Left lobe of liver (tissue), 2 donors: ENCODE measurements around the gene MESP2. TPM values are rescaled to one million over a fixed set of nuclear protein-coding genes. Genes with fewer than 3 reads are reported as not detected.

Experiments
- ATAC-seq: fragments of 200-7000 bp; cut with Tn5 transposase; one replicate; pipeline ENCODE4 v1.9.1; 2020; ENCODE audit warnings: mild to moderate bottlenecking, moderate library complexity
- DNase-seq: peaks from one replicate; pipeline ENCODE4 v3.0.0-alpha.2; 2020; ENCODE audit warnings: low spot score
- total RNA-seq: library from RNA; stranded (reverse); gene quantifications from one replicate; pipeline ENCODE4 v1.2.1, GENCODE V29; 2021
- donor health status: DM: no; HTN: no; CAD: no; lungs with moderate emphysema.
- donor health status: DM: no; HTN: yes; CAD: no.

MESP2 gene
- total RNA-seq, 1 donor from 2014 or later = 0.15 TPM

DNA sequence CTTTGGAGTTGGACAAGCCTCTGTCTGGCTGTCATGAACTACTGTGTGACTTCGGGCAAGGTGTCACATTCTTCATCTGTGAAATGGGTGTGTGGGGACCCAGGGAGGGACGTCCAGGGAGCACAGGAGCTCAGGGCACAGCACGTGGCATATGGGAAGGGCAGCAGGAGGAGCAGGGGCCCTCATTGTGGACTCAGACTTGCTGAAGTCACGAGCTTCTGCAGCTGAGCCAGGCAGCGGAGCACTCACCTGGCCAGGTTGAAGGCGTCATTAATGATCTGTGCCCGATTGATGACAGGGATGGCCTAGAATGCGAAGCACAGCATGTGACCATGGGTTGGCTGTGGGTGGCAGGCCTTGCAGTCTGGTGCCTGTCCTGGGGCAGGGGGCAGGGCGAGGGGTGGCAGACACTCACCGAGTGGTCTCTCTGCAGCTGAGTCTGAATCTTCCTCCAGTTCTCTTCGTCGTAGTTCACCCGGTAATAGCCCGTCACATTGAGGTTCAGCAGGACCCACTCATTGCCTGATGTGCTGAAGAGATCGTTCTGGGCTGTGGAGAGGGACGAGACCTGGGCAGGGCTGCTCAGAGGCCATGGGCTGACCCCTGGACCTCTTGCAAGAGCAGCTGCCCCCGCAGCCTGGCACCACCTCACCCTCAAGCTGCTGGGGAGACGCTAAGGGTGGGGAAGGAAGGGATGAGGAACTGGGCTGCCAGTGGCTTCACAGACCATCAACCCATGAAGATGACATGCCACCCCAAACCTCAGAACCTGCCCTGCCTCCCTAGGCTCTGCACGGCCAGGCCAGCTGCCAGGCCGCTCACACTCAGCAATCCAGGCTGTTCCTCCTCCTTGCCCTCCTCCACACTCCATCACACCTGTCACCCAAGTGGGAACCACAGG is 23.1 kb downstream of the MESP2 start:
- ATAC-seq (no peak), DNase-seq (no peak)

GRCh38 chr15:89799918-89800498 is 23.9 kb downstream of the MESP2 start:
- no peak for DNase-seq
- no peak for ATAC-seq

- no peak for ATAC-seq
These were observed 25.5 kb downstream of the MESP2 start for GRCh38 chr15:89801471-89802195.

GRCh38 chr15:89802231-89802928 is 26.2 kb downstream of the MESP2 start:
- DNase-seq (no peak), ATAC-seq (no peak)

More at GRCh38 chr15:89801471-89802195, 25.5 kb downstream of the MESP2 start:
- no peak for DNase-seq

DNA sequence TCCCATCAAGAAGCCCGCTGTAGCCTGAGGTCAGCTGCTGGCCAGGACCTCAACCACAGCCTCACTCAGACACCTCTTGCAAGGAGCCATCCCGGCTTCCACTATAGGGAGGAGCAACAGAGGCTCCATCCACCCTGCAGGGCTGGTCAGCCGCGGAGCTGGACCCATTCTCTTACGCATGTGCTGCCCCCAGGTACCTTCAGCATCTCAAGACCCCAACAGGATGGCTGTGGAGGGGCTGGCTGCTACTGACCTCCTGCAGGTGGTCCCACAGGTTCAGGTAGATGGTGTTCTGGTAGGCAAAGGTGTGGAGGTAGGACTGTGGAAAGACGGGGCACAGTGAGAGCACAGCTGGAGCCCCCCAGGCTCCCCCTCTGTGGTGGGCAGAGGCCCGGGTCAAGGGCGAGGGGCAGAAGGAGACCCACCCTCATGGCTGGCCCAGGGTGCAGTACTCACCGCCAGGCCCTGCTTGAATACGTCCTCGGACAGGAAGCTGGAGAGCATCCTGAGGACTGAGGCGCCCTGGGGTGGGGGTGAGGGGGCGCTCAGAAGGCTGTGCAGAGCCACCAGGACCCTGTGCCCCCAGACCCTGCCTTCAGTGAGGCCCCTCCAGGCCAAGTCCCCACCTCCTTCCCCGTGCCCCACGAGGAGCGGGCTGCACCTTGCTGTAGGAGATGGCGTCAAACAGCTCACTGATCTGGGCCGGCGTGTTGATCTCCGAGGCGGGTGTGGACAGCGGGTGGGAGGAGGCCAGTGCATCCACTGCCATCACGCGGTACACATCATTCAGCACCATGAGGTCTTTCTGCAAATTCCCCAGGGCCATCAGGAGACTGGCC is 27.1 kb downstream of the MESP2 start:
- ATAC-seq (no peak), DNase-seq (no peak)

GRCh38 chr15:89803941-89804800 is 28.0 kb downstream of the MESP2 start:
- peak; percentile 98 for DNase-seq
- peak; percentile 60 for ATAC-seq

- DNase-seq = no peak
- peak; percentile 6 for ATAC-seq
These were observed 29.4 kb downstream of the MESP2 start for GRCh38 chr15:89805241-89806209.

- ATAC-seq (no peak), DNase-seq (no peak)
These were observed 30.1 kb downstream of the MESP2 start for GRCh38 chr15:89806210-89806558.

- DNase-seq (peak; percentile 97), ATAC-seq (peak; percentile 75)
These were observed 30.7 kb downstream of the MESP2 start for GRCh38 chr15:89806559-89807550.

GRCh38 chr15:89807689-89808088 is 31.6 kb downstream of the MESP2 start:
- DNase-seq (no peak), ATAC-seq (no peak)

DNA sequence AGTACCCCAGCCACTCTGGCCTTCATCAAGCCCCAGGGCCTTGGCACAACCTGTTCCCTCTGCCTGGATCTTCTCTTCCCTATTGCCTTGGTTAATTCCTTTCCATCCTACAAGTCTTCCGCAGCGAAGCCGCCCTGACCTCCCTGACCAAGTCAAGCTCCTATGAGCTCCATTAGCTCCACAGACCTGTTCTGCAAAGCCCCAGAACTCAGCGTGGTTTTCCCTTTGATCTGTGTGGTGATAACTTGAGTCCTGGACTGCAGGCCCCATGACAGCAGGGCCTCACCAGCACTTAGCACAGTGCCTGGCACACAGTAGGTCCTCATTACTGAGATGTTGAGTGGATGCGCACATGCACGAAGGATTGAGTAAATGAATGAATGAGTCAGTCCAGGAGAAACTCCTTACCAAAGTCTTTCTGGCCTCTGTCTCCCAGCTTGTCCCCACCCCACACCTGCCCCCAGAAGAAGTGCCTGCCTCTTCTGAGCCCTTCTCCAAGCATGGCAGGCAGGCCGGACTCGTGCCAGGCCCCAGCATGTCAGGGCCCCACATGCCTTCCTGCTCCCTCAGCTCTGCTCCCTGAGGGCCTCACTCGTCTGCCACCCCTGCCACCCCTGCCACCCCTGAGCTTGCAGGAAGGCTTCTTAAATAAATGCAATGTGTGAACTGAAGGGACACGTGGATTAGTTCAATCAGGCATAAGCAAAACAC is 32.2 kb downstream of the MESP2 start:
- DNase-seq = no peak
- no peak for ATAC-seq

- ATAC-seq = no peak
- no peak for DNase-seq
These were observed 33.1 kb downstream of the MESP2 start for GRCh38 chr15:89809093-89809786.

GRCh38 chr15:89809787-89810148 is 33.6 kb downstream of the MESP2 start:
- ATAC-seq (no peak), DNase-seq (no peak)

DNA sequence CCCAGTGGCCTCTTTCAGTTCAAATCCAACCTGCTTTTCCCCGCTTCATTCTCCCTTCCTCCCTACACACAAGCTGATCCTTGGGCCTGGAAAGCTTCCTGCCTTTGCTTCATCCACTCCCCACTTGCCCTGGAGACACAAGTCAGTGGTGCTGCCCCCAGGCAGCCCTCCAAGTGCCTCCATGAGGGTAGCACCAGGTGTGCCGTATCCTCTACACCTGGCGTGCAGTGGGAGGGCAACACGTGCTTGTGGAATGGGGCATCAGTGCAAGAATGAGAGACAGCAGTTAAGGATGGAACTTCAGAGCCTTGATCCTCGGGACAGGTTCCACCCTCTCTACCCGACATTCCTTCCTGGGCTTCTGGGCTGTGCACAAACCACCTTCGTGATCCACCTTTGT is 34.7 kb downstream of the MESP2 start:
- ATAC-seq (no peak), DNase-seq (no peak)

DNA sequence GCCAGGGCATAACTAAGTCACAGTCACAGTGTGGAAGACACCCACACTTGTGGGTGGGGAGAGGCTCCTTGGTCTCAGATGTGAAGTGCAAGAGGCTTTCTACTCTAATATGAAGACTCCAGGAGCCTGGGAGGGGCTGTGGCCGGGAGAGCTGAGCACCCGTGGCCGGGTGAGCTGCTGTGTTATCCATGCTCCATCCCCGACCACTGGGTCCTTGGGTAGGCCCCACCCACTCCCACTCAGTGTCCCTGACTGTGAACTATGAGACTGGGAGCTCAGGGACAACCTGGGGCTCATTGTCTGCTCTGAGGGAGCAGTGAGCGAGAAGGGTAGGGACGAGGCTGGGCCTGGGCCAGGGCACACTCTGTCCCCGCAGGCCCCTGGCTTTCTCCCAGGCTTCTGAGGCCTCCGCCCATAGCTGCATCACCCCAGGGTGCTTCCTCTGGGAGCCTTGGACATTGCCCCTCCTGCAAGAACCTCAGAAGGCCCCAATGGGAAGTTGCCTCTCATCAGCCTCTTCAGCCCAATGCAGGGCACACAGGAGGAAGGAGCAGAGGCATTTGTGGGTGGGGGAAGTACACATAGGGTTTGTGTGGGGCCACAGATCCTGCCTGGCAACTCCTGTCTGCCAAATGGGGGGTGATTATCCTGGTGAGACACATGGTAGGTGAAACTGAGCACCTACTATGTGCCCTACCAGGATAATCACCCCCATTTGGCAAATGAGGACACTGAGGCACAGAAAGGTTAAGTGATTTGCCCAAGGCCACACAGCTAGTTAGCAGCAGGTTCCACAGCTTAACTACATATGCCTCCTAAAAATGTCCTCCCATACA is 36.1 kb downstream of the MESP2 start:
- ATAC-seq (peak; percentile 74), DNase-seq (peak; percentile 88)
